ENCODE measurements around the gene FERMT3. TPM values are rescaled to one million over a fixed set of nuclear protein-coding genes. Genes with fewer than 3 reads are reported as not detected.

FERMT3 gene
- total RNA-seq, 1 experiment from 2014 or later: 0.64 TPM

DNA sequence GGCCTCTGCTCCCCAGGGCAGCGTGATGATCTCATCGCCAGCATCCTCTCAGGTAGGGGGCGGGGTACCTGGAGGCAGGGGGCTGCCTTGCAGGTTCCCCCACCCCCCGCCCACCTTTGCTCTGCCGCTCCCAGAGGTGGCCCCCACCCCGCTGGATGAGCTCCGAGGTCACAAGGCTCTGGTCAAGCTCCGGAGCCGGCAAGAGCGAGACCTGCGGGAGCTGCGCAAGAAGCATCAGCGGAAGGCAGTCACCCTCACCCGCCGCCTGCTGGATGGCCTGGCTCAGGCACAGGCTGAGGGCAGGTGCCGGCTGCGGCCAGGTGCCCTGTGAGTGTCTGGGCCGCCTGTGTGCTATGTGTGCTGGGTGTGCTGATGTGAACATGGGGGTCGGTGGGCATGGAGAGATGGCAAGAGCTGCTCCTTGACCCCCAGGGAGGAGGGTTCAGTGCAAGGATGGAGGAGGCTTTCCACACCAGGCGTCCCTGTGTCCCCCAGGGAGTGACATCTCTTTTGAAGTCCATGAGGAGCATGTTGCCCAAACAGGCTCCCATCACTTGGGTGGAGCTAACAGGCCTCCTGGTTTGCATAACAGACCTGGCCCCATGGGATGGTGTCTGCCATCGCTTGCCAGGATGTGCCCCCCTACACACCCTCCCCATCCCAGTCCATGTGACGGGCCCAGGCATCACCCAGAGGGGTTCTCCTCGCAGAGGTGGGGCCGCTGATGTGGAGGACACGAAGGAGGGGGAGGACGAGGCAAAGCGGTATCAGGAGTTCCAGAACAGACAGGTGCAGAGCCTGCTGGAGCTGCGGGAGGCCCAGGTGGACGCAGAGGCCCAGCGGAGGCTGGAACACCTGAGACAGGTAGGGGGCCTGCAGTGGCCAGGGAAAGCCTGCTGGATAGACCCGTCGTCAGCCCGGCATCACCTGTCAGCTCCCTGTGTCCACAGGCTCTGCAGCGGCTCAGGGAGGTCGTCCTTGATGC, 58.9 kb downstream of the FERMT3 start:
- DNase-seq (ENCODE audit: low read depth): no peak
- in situ Hi-C loops (cut with HindIII; ENCODE audit: low pct_unique_long_range_greater_than_20kb, low sequenced_read_pairs): no loop called here

- in situ Hi-C loops (cut with HindIII; ENCODE audit: low pct_unique_long_range_greater_than_20kb, low sequenced_read_pairs): no loop called here
- no peak for DNase-seq (ENCODE audit: low read depth)
Observed at GRCh38 chr11:64266339-64266738, 59.8 kb downstream of the FERMT3 start.

GRCh38 chr11:64267207-64267945, 60.9 kb downstream of the FERMT3 start:
- no peak for DNase-seq (ENCODE audit: low read depth)
- in situ Hi-C loops (cut with HindIII; ENCODE audit: low pct_unique_long_range_greater_than_20kb, low sequenced_read_pairs): no loop called here

GRCh38 chr11:64268025-64268892, 61.7 kb downstream of the FERMT3 start:
- DNase-seq (ENCODE audit: low read depth): peak; percentile 44
- in situ Hi-C loops (cut with HindIII; ENCODE audit: low pct_unique_long_range_greater_than_20kb, low sequenced_read_pairs): no loop called here

GRCh38 chr11:64268893-64269539, 62.5 kb downstream of the FERMT3 start:
- peak; percentile 50 for DNase-seq (ENCODE audit: low read depth)
- in situ Hi-C loops (cut with HindIII; ENCODE audit: low pct_unique_long_range_greater_than_20kb, low sequenced_read_pairs): no loop called here

GRCh38 chr11:64269540-64270220, 63.2 kb downstream of the FERMT3 start:
- DNase-seq (ENCODE audit: low read depth): peak; percentile 99

More at GRCh38 chr11:64269540-64270220, 63.2 kb downstream of the FERMT3 start:
- in situ Hi-C loops (cut with HindIII; ENCODE audit: low pct_unique_long_range_greater_than_20kb, low sequenced_read_pairs): no loop called here

Other genes with a start within 250 kb of the FERMT3 start
- 573 and 596 TPM in 2 replicates for gene COX8A, start 232.1 kb upstream of the FERMT3 start, total RNA-seq (2014; rRNA removed; shearing (Covaris generic); ENCODE audit: low replicate concordance)
- 80.6 and 97.3 TPM in 2 replicates for gene OTUB1, start 220.3 kb upstream of the FERMT3 start, total RNA-seq (2014; rRNA removed; shearing (Covaris generic); ENCODE audit: low replicate concordance)
- gene FLRT1, start 170.8 kb upstream of the FERMT3 start, total RNA-seq (2014; rRNA removed; shearing (Covaris generic); ENCODE audit: low replicate concordance): 0.03 and 0.37 TPM in 2 replicates
- 38.9 and 42.9 TPM in 2 replicates for gene MACROD1, start 40.6 kb upstream of the FERMT3 start, total RNA-seq (2014; rRNA removed; shearing (Covaris generic); ENCODE audit: low replicate concordance)
- 134 and 157 TPM in 2 replicates for gene STIP1, start 20.6 kb upstream of the FERMT3 start, total RNA-seq (2014; rRNA removed; shearing (Covaris generic); ENCODE audit: low replicate concordance)
- gene TRPT1, start 19.5 kb downstream of the FERMT3 start, total RNA-seq (2014; rRNA removed; shearing (Covaris generic); ENCODE audit: low replicate concordance): 39.1 and 72.3 TPM in 2 replicates
- 25.1 and 31.4 TPM in 2 replicates for gene NUDT22, start 19.6 kb downstream of the FERMT3 start, total RNA-seq (2014; rRNA removed; shearing (Covaris generic); ENCODE audit: low replicate concordance)
- 14.2 and 30.3 TPM in 2 replicates for gene DNAJC4, start 23.8 kb downstream of the FERMT3 start, total RNA-seq (2014; rRNA removed; shearing (Covaris generic); ENCODE audit: low replicate concordance)
- gene VEGFB, start 27.9 kb downstream of the FERMT3 start, total RNA-seq (2014; rRNA removed; shearing (Covaris generic); ENCODE audit: low replicate concordance): 52.8 and 66.2 TPM in 2 replicates
- gene FKBP2, start 34.4 kb downstream of the FERMT3 start, total RNA-seq (2014; rRNA removed; shearing (Covaris generic); ENCODE audit: low replicate concordance): 24.2 and 46.1 TPM in 2 replicates
- gene PPP1R14B, start 40.2 kb downstream of the FERMT3 start, total RNA-seq (2014; rRNA removed; shearing (Covaris generic); ENCODE audit: low replicate concordance): 413 and 431 TPM in 2 replicates
- 16.5 and 18.6 TPM in 2 replicates for gene PLCB3, start 44.8 kb downstream of the FERMT3 start, total RNA-seq (2014; rRNA removed; shearing (Covaris generic); ENCODE audit: low replicate concordance)
- gene BAD, start 77.9 kb downstream of the FERMT3 start, total RNA-seq (2014; rRNA removed; shearing (Covaris generic); ENCODE audit: low replicate concordance): 122 and 141 TPM in 2 replicates
- gene GPR137, start 79.1 kb downstream of the FERMT3 start, total RNA-seq (2014; rRNA removed; shearing (Covaris generic); ENCODE audit: low replicate concordance): 9.6 and 31.9 TPM in 2 replicates
- gene KCNK4, start 84.6 kb downstream of the FERMT3 start, total RNA-seq (2014; rRNA removed; shearing (Covaris generic); ENCODE audit: low replicate concordance): not detected in 2 replicates
- not detected in 2 replicates for gene CATSPERZ, start 93.6 kb downstream of the FERMT3 start, total RNA-seq (2014; rRNA removed; shearing (Covaris generic); ENCODE audit: low replicate concordance)
- 38.8 and 48.7 TPM in 2 replicates for gene ESRRA, start 98.8 kb downstream of the FERMT3 start, total RNA-seq (2014; rRNA removed; shearing (Covaris generic); ENCODE audit: low replicate concordance)
- 494 and 562 TPM in 2 replicates for gene TRMT112, start 110.8 kb downstream of the FERMT3 start, total RNA-seq (2014; rRNA removed; shearing (Covaris generic); ENCODE audit: low replicate concordance)
- 258 and 341 TPM in 2 replicates for gene PRDX5, start 111.4 kb downstream of the FERMT3 start, total RNA-seq (2014; rRNA removed; shearing (Covaris generic); ENCODE audit: low replicate concordance)
- gene CCDC88B, start 133.5 kb downstream of the FERMT3 start, total RNA-seq (2014; rRNA removed; shearing (Covaris generic); ENCODE audit: low replicate concordance): 1.3 and 4.9 TPM in 2 replicates
- gene RPS6KA4, start 152.4 kb downstream of the FERMT3 start, total RNA-seq (2014; rRNA removed; shearing (Covaris generic); ENCODE audit: low replicate concordance): 39.0 and 59.4 TPM in 2 replicates

All from Caki2 (cell line).